ENCODE data around the gene NDRG3.

The NDRG3 gene

DNA sequence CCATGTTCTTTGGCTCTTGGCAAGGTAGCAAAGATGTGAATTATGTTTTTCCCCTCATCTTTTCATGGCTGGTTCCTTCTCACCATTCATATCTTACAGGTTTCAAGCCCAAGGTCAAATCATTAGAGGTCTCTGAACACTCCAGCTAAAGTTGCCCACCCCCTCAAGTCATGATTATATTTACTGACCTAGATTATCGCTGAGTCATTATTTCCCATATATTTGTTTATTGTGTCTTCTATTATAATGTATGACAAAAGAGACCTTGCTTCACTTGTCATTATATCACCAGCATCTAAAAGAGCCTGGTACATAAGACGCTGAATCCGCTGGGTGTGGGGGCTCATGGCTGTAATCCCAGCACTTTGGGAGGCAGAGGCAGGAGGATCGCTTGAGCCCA, 15.2 kb upstream of the NDRG3 start:
- TF ChIP-seq, protein P1, sequence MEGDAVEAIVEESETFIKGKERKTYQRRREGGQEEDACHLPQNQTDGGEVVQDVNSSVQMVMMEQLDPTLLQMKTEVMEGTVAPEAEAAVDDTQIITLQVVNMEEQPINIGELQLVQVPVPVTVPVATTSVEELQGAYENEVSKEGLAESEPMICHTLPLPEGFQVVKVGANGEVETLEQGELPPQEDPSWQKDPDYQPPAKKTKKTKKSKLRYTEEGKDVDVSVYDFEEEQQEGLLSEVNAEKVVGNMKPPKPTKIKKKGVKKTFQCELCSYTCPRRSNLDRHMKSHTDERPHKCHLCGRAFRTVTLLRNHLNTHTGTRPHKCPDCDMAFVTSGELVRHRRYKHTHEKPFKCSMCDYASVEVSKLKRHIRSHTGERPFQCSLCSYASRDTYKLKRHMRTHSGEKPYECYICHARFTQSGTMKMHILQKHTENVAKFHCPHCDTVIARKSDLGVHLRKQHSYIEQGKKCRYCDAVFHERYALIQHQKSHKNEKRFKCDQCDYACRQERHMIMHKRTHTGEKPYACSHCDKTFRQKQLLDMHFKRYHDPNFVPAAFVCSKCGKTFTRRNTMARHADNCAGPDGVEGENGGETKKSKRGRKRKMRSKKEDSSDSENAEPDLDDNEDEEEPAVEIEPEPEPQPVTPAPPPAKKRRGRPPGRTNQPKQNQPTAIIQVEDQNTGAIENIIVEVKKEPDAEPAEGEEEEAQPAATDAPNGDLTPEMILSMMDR (IDR thresholded peaks at IDR 0.05; ENCODE audit: insufficient read depth, missing control alignments): no peak
- FAIRE-seq (no peak), DNase-seq (ENCODE audit: insufficient read length, low spot score) (no peak)

GRCh38 chr20:36760647-36761046, 14.8 kb upstream of the NDRG3 start:
- TF ChIP-seq, protein P1 (IDR thresholded peaks at IDR 0.05; ENCODE audit: insufficient read depth, missing control alignments): no peak
- DNase-seq (ENCODE audit: insufficient read length, low spot score) (no peak), FAIRE-seq (no peak)

GRCh38 chr20:36758276-36758675, 12.4 kb upstream of the NDRG3 start:
- FAIRE-seq: no peak
- TF ChIP-seq, protein P1 (IDR thresholded peaks at IDR 0.05; ENCODE audit: insufficient read depth, missing control alignments): no peak
- DNase-seq (ENCODE audit: insufficient read length, low spot score): no peak

GRCh38 chr20:36756496-36756895, 10.6 kb upstream of the NDRG3 start:
- no peak for FAIRE-seq
- TF ChIP-seq, protein P1 (IDR thresholded peaks at IDR 0.05; ENCODE audit: insufficient read depth, missing control alignments): no peak
- no peak for DNase-seq (ENCODE audit: insufficient read length, low spot score)

- DNase-seq (ENCODE audit: insufficient read length, low spot score) (peak; percentile 46), FAIRE-seq (peak; percentile 41)
Observed at GRCh38 chr20:36754656-36755222, 8.8 kb upstream of the NDRG3 start.

DNA sequence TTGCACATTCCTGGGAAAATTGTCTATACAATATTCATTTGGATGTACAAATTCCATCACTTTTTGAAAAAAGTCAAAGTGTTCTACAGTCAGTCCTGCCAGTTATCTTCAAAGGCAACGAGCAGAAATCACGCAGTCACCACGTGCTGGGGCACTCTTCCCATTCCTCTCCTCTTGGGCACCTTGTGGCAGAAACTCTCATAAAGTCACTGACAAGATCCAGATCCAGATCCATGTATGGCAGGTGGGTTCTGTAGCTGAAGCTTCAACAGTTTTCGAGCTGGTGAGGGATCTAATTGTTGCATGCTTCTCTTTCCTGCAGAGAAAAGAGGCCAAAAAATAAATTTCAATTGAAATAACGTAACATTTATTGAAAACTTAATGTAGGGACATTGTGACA, 6.7 kb upstream of the NDRG3 start:
- DNase-seq (ENCODE audit: insufficient read length, low spot score) (no peak), FAIRE-seq (no peak)
- TF ChIP-seq, protein P1 (IDR thresholded peaks at IDR 0.05; ENCODE audit: insufficient read depth, missing control alignments): no peak

More at GRCh38 chr20:36754656-36755222, 8.8 kb upstream of the NDRG3 start:
- TF ChIP-seq, protein P1 (IDR thresholded peaks at IDR 0.05; ENCODE audit: insufficient read depth, missing control alignments): peak; percentile 84

GRCh38 chr20:36745234-36745926, 510 bp downstream of the NDRG3 start:
- TF ChIP-seq, protein P1 (IDR thresholded peaks at IDR 0.05; ENCODE audit: insufficient read depth, missing control alignments): no peak
- FAIRE-seq: no peak
- no peak for DNase-seq (ENCODE audit: insufficient read length, low spot score)
